PC-9 (cell line): ENCODE data around the gene ANKK1.

Experiments
- EZH2 ChIP-seq: fragments of 200-600 bp; sonication (generic); IDR thresholded peaks from 2 replicates; pipeline ENCODE4 v1.8.0; 2017; ENCODE audit warnings: antibody characterized with exemption, low read depth
- TF ChIP-seq, protein P1 (sequence below): fragments of 200-600 bp; sonication (generic); conservative IDR thresholded peaks from 2 replicates; pipeline ENCODE4 v1.6.1; 2017; ENCODE audit warnings: mixed run types, antibody characterized with exemption, mild to moderate bottlenecking, moderate library complexity

DNA sequence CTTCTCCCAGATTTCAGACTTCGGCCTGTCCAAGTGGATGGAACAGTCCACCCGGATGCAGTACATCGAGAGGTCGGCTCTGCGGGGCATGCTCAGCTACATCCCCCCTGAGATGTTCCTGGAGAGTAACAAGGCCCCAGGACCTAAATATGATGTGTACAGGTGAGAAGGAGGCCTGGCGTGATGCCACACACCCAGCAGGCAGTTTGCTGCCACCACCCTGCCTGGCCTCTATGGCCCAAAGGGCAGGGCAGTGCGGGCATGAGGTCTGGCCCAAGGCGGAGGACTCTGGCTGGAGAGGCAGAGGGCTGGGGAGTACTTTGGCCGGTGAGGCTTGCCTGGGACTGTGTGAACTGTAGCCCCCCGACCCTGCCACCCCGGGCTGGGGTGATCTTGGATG lies 7.3 kb downstream of the ANKK1 start:
- TF ChIP-seq, protein P1, sequence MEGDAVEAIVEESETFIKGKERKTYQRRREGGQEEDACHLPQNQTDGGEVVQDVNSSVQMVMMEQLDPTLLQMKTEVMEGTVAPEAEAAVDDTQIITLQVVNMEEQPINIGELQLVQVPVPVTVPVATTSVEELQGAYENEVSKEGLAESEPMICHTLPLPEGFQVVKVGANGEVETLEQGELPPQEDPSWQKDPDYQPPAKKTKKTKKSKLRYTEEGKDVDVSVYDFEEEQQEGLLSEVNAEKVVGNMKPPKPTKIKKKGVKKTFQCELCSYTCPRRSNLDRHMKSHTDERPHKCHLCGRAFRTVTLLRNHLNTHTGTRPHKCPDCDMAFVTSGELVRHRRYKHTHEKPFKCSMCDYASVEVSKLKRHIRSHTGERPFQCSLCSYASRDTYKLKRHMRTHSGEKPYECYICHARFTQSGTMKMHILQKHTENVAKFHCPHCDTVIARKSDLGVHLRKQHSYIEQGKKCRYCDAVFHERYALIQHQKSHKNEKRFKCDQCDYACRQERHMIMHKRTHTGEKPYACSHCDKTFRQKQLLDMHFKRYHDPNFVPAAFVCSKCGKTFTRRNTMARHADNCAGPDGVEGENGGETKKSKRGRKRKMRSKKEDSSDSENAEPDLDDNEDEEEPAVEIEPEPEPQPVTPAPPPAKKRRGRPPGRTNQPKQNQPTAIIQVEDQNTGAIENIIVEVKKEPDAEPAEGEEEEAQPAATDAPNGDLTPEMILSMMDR = no peak
- no peak for TF ChIP-seq EZH2
